Right forelimb (tissue), 1 donor: ENCODE data around the gene ZNF264.
"Not testable (repeated sequence)": the region's sequence is repeated elsewhere in the genome, so short reads cannot be mapped to it uniquely, and the experiment has no call there.

ENCODE experiments used
- DNase-seq: peaks from one replicate; pipeline ENCODE4 v3.0.0-alpha.2; 2018

Gene ZNF264

DNA sequence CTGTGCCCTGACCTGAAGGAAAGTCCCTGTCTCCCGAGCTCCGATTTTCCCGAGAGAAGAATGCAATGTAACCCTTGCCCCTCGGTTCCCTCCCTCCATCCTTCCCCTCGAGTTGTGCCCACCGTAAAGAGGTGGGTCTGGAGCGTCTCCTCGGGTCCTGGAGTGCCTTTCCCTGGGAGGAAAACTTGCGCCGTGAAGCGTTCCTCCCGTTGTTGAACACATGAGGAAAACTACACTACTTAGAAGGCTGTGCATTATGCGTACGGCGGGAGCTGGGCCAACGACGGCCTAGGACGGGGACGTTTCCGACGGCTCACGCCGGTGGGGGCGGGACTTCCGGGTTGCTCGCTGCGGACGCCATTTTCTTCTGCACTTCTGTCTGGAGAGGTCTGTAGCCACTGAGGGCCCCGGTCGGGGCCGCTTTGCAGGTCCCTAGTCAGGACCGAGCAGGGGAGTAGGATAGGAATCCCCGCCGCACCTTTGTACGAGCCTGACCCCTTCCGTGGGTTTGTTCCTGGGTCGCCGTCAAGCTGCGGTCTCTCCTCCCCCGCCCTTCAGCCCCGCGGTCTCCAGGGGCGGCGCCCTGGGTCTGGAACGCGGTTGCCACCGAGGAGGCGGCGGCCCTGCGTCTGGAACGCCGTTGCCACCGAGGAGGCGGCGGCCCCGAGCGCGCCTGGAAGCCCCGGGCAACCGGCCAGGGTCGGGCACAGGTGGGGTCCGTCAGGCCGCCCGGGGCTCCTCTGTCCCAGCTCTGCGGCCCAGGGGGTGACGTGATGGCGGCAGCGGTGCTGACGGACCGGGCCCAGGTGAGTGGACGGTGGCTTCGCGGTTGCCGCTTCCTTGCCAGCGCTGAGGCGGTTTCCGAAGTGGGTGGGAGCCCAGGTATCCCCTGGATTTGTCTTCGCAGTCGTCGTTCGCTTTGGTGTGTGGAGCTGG is at the start of gene ZNF264:
ZNF264 (plus strand) TSS at position 360 of the 936 bp plus-strand sequence; CDS start at position 774, 414 bp downstream.
- peak; percentile 97 for DNase-seq

DNA sequence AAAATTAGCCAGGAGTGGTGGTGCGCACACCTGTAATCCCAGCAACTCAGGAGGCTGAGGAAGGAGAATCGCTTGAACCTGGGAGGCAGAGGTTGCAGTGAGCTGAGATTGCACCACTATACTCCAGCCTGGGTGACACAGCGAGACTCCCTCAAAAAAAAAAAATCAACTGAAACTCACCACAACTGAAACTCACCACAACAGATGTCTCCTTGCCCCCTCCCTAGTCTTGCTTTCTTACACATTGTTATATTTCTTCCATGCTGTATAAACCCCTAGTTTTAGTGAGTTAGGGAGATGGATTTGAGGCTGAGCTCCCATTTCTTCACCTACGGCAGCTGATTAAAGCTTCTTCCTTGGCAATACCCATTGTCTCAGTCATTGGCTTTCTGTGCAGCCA is 49.6 kb upstream of the ZNF264 start:
- no peak for DNase-seq

DNA sequence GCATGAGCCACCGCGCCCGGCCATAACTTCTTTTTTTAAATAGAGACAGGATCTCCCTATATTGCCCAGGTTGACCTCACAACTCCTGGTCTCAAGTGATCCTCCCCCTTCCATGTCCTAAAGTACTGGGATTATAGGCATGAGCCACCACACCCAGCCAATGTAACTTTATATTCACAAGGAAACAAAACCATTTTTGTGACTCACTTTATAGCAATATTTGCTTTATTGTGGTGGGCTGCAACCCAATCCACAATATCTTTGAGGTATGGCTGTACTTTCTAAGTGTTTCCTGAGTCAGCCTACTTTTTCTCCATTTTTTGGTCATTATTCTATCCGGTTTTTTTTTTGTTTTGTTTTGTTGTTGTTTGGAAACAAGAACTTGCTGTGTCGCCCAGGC is 38.4 kb upstream of the ZNF264 start:
- no peak for DNase-seq

DNA sequence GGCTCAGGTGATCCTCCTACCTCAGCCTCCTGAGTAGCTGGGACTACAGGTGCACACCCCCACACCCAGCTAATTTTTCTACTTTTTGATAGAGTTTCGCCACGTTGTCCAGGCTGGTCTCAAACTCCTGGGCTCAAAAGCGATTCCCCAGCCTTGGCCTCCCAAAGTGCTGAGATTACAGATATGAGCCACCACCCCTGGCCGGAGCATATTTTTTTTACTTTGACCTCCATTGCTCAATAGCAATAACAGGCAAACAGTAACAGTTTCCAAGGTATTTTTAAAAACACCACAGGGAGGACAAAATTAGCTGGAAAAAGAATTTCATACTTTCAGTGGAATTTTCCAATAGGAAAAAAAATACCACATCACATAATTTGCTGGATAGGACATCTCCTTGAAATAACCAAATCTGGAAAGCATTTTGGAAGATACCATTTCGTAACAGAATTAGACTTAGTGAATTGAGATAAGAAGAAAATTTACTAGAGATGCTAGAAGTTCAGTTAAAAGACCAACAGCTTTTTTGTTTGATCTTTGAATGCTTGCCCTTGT is 29.2 kb upstream of the ZNF264 start:
- DNase-seq, result no peak

DNA sequence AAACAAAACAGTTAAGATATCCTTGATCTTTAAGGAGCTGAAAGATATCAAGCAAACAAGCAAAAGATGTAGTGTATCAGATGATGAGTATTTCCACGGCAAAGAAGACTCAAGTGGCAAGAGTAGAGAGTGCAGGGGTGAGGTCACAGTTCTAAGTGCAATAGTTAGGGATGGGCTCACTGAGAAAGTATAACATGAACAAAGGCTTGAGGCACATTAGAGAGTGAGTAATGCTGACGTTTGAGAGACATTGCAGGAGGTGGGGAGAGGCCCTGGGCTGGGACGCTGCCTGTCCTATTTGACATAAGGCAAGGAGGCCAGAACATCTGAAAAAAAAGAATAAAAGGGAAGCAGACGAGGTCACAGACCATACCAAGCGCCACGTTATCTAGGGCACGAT is 25.5 kb upstream of the ZNF264 start:
- no peak for DNase-seq

DNA sequence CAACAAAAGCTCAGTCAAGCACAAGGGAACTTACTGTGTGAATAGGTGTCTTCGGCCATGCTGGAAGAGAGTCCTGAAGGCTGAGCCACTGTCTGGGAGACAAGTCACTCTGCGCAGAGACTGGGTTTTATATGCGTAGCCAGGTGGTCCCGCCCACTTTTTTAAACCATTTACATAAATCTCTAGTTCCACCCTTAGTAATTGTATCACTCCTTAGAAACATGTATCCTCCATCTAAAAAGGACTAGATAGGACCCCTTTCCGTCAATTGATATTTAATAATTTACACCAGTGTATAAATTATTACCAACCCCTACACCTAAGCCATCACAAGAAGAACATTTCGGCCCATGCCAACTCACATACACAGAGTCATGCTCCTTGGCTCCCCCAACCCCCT is 23.9 kb upstream of the ZNF264 start, which contains the start of gene DUXA:
DUXA (minus strand) TSS at position 101 of the 400 bp plus-strand sequence; CDS start at position 59, 42 bp downstream.
- no peak for DNase-seq

DNA sequence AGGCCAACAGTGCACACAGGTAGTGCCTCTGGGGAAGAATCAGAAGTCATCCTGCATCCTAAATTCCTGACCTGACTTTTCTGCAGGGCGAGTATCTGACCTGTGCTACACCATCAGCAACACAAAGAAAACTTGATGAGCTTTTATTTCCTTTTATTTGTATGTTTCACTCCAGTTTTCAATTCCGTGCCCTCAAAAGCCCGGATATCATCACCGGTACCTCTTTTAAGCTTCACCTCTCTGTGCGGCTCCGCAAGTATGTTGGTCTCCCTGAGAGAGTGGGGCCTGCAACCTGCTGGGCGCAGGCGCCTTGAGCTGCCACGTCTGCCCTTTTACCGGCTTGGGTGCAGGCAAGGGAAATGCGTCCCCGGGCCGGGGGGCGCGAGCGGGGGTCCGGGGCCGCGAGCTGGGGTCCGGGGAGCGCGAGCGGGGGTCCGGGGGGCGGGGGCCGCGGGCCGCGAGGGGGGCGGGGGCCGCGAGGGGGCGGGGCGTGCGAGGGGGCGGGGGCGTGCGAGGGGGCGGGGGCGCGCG is 19.7 kb upstream of the ZNF264 start:
- peak; percentile 63 for DNase-seq

DNA sequence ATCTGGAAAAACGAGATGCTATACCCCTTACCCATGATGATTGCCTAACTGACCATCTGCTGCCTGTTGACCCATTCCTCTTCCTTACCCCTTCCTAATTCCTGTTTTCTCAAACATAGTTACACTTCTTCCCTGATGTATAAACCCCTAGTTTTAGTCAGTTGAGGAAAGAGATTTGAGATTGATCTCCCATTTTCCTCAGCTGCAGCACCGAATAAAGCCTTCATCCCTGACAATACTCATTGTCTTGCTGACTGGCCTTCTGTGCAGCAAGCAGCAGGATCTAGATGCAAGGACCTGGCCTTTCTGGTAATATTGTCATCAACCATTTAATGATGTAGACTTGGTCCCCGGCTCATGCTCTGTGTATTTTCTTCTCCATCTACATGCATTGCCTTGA is 999 bp upstream of the ZNF264 start:
- no peak for DNase-seq

DNA sequence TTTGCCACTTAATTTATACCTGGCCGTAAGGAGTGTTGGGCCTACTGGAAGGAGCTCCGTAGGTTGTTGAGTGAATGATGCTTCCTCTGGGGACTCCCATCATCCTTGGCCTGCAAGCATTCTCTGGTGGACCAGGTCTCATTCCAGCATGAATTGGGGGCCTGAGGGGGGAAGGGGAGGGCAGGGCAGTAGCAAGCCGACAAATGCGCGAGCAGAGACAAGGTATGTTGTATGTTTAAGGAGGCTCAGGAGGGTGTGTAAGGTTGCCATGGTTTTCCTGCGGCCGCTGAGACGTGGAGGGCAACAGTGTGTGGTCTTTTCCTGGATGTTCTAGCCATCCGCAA is 749 bp downstream of the ZNF264 start:
- no peak for DNase-seq

DNA sequence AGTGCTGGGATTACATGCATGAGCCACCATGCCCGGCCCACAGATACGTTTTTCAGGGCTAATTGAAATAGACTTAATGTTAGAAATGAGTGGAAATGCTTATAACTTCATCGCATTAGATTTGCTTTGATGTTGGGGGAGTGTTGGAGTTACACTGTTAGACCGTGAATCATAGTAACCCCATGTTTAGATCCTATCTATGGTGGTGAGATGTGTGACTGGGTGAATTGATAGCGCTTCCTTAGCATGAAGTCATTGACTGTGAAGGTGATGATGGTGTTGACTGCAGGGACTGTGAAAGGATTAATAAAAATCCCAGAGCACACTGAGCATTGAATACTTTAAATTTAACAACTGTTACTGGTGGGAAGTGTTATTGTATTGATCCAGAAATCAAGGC is 1.7 kb downstream of the ZNF264 start:
- DNase-seq, result no peak

DNA sequence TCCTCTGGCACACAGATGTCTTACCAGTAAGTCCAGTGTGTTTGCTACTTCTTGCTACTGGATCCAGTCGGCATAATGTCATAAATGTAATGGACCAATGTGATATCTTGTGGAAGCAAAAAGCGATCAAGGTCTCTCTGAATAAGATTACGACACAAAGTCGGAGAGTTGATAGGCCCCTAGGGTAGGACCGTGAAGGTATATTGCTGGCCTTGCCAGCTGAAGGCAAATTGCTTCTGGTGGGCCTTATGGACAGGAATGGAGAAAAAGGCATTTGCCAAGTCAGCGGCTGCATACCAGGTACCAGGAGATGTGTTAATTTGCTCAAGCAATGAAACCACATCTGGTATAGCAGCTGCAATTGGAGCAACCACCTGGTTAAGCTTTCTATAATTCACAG is 6.6 kb downstream of the ZNF264 start:
- not testable (repeated sequence) for DNase-seq

DNA sequence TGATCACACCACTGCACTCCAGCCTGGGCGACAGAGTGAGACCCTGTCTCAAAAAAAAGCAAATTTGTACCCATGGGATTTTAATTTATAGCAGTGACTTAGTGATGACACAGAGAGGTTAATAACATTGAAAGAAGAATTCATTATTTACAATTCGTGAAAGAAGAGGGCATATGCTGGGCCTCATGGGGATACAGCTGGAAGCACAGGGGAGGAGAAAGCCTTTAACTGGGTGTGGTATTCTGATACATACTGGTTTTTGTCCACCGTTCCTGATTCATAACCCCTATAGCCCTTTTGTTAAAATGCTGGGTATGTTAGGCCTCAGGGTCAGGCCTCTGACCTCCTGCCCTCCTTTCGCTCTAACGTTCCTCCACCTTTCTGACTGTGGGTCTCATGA is 10.9 kb downstream of the ZNF264 start:
- no peak for DNase-seq

DNA sequence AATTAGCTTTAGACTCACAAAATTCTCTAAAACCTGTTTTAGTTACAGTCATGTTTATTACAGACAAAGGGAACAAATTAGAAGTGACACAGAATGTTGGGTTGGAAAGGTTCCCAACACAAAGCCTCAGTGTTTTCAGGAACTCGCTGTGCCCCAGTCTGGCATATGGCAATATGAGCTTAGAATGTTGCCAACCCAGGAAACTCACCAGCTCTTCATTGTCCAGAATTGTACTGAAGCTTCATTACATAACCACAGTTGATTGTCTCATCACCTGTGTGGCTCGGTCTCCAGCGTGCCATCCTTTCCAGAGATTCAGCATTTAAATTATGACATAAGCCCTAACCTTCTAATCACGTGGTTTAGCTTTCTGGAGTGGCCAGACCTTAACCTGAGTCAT is 19.1 kb downstream of the ZNF264 start:
- DNase-seq, result no peak

DNA sequence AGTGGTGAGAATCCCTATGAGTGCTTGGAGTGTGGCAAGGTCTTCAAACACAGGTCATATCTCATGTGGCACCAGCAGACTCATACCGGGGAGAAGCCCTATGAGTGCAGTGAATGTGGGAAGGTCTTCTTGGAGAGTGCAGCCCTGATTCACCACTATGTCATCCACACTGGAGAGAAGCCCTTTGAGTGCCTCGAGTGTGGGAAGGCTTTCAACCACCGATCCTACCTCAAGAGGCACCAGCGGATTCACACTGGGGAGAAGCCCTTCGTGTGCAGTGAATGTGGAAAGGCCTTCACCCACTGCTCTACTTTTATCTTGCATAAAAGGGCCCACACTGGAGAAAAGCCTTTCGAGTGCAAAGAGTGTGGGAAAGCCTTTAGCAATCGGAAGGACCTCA is 20.8 kb downstream of the ZNF264 start:
- DNase-seq, result no peak

DNA sequence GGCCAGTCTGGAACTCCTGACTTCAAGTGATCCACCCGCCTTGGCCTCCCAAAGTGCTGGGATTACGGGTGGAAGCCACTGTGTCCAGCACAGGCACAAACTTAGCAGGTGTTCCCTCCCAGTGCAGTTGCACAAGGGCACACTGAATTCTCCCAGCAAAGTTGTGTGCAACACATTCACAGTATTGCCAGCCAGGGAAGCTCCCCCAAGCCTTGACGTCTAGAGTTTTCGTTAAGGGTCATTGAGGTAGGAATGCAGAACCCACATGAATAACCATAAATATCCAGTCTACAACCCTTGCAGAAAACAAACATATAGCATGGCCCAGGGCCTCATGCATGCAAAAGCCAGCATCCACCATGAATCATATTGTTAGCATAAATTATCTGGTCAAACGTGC is 36.2 kb downstream of the ZNF264 start:
- DNase-seq, result no peak

DNA sequence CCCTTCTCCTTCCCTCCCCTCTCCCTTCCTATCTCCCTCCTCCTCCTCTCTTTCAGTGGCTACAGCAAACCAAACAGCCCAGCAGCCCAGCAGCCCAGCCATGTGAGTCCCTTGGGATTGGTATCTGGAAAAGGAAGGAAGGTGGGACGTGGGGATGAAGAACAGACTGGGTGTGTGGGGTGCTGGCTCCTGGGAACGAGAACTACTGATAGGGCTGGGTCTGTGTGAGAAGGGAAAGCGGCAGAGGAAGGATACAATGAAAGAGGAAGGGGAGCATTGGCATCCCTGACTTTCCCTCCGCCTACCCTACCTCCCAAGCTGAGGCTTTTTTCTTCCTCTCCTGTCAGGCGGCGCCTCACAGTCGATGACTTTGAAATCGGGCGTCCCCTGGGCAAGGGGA is 40.4 kb downstream of the ZNF264 start:
- no peak for DNase-seq

DNA sequence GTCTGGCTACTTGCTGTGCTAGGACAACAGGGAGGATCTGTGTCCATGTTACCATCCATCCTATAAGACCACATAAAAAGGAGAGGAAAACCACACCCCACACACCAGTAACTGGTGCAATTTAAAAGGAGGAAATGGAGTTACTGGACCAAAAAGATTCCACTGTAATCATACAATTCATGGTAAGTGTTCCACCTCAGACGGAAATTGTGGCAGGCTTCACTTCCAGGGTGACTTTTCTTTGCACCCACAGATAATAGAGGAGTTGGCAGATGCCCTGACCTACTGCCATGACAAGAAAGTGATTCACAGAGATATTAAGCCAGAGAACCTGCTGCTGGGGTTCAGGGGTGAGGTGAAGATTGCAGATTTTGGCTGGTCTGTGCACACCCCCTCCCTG is 41.9 kb downstream of the ZNF264 start:
- DNase-seq, result no peak

DNA sequence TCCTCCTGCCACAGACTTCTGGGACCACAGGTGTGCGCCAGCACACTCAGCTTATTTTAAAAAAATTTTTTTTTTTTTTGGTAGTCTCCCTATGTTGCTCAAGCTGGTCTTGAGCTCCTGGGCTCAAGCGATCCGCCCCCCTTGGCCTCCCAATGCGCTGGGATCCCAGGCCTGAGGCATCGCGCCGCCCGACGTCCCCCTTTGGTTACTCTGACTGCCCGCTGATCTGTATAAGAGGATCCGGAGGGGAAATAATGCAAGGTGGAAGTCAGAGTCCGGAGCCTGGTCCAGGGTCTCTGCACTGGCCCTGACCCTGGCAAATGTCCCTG is 48.6 kb downstream of the ZNF264 start:
- no peak for DNase-seq

DNA sequence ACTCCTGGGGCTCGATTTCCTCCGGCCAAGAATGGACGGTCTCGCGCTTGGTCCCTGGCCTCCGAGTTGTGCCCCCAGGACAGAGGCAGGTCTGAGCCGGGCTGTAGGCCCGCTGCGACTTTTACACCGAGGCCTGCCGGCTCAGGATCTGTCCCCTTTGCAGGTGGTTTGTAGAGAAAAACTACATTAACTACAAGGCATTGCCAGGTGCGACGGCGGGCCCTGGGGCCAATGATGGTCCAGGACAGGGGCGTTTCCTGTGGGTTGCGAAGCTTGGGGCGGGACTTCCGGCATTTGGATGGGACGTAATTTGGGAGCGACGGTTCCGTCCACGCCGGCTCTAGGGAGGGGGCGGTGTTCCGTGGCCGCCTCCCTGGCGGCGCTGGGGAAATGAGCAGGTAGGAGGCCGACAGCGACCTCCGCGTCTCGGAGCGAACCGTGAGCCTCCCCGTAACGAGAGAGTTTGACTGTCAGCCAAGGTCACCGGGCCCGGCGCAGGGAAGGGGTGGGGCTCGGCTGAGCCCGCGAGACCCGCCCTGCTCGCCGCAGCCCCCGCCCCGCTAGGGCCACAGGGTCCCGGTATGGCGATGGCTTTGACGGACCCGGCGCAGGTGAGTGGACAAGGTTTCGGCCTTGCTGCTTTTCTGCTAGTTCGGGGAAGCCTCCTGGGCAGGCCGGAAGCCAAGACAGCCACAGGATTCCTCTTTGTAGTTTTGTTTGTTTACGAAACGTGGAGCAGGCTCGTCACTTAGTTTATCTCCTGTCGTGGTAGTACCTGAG is 49.2 kb downstream of the ZNF264 start, which contains the start of gene ZNF805:
ZNF805 (plus strand) TSS at position 322 of the 780 bp plus-strand sequence; CDS start at position 582, 260 bp downstream.
- peak; percentile 97 for DNase-seq

DNA sequence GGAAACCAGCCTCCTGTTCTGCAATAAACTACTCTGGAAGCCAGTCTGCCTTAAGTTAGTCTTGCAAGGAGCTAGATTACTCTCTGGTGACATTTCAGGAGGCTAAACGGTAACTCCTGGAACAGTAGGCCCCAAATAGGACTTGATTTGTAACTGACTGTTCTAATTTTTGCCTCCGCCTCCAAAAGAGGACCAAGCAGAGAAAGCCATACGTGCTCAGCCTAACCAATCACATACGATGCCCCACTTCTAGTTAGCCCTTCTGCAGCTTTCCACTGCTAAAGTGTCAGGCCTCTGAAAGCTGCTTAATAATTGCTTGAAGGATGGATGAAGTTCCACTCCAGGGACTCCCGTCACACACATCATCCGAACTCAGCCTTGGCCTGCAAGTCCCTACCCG is 49.9 kb downstream of the ZNF264 start:
- DNase-seq, result no peak

DNA sequence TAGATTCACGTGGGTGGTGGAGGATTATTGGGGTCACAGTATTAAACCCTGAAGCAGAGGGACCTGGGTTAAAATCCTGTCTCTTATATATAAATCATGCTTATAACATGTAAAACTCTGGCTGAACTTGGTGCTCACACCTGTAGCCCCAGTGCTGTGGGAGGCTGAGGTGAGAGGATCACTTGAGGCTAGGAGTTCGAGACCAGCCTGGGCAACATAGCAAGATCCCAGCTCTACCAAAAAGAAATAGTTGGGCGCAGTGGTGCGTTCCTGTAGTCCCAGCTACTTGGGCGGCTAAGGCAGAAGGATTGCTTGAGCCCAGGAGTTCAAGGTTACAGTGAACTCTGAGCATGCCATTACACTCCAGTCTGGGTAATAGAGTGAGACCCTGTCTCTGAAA is 51.5 kb downstream of the ZNF264 start:
- no peak for DNase-seq

DNA sequence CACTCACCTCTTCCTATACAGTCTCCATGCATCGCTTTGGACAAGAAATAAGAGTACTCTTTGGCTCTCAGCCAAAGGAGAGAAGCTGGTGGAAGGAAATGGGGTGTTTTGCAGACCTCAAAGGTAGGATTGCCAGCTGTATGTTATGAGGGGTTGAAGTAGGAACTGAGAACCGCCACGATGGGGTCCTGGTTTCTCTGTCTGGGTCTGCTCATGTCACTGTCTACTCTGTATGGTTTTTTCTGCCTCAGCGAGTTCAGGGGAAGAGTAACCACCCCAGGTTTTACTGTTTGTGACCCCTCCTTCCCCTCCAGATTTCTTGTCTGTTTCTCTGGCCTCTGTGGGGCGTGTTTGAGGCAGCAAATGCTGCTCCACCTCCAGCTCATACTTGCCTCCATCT is 53.2 kb downstream of the ZNF264 start:
- no peak for DNase-seq

DNA sequence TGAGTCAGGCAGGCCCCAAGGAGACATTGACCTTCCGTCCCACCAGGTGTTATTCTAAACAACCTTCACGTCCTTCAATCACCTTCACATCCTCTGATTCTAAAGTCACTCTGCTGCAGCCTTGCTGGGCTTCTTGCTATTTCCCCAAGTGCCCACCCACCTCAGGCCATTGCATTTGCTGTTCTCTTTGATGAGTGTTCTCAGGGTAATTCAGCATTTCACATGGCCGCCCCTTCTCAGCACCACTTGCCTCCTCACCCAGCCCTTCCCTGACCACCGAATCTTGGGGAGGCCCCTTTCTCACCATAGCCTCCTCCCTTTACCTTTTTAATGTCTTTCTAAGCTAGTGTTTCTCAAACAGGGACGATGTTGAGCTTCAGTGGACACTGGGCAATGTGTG is 53.8 kb downstream of the ZNF264 start:
- no peak for DNase-seq

DNA sequence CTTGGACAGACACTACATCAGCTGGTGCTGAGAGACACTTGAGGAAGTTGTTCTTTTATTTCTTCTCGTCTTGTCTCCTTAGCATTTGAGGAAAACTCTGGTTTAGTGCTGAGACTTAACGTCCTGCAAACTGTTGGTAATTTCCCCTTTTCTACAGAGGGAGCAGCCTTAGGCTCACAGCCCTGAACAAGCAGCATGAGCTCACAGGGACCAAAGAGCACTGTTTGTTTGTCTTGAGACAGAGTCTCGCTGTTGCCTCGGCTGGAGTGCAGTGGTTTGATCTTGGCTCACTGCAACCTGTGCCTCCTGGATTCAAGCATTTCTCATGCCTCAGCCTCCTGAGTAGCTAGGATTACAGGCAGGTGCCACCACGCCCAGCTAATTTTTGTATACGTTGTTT is 54.7 kb downstream of the ZNF264 start:
- no peak for DNase-seq
